ENCODE data around the gene TBX15. TPM values are rescaled to one million over a fixed set of nuclear protein-coding genes. Genes with fewer than 3 reads are reported as not detected.

TBX15 gene
- total and polyA plus RNA-seq, 2 experiments from 2014 or later, result 0.21 TPM; not detected in 1

- peaks cover 29% of the 10 kb centered on the region for H3K4me1 Mint-ChIP-seq
- Histone ChIP-seq H3K27ac (ENCODE audit: low read depth) (no peak overlapping the region), H4K20me1 (replicated peaks; ENCODE audit: insufficient read depth) (peaks cover 16% of the 10 kb centered on the region), H3K4me3 (peak overlapping the region; percentile 40), H2AFZ (peak overlapping the region; percentile 54), H3K27me3 (ENCODE audit: insufficient read depth) (peaks cover 75% of the 10 kb centered on the region), H3K4me2 (peak overlapping the region; percentile 73), H3K36me3 (ENCODE audit: insufficient read depth) (no peaks in the 10 kb centered on the region), H3K9me2 (ENCODE audit: insufficient read depth) (peaks cover 8% of the 10 kb centered on the region), H3F3A (replicated peaks; ENCODE audit: low read depth) (peaks cover 8% of the 10 kb centered on the region; the same call in 1 of the 2 replicates), H3K79me2 (replicated peaks; ENCODE audit: insufficient read depth) (no peaks in the 10 kb centered on the region), H3K4me1 (ENCODE audit: insufficient read depth) (peaks cover 33% of the 10 kb centered on the region)
- ATAC-seq, result peak; percentile 20
- no peaks in the 10 kb centered on the region for H3K36me3 Mint-ChIP-seq (ENCODE audit: low read depth)
- DNase-seq (ENCODE audit: low spot score), result peak; percentile 79
- TF ChIP-seq REST (IDR thresholded peaks at IDR 0.05; ENCODE audit: unreplicated experiment), result no peak
- TF ChIP-seq NANOG (IDR thresholded peaks at IDR 0.05; ENCODE audit: borderline replicate concordance), result no peak
- TF ChIP-seq CTCF (conservative IDR thresholded peaks at IDR 0.05; ENCODE audit: low read depth in 2 of 2), result peak; percentile 57 to 84
- no peak for TF ChIP-seq STAT1 (IDR thresholded peaks at IDR 0.05; ENCODE audit: unreplicated experiment)
- TF ChIP-seq ETS1 (IDR thresholded peaks at IDR 0.05), result no peak
- no peak for TF ChIP-seq ZNF331 (CRISPR knock-in tag; IDR thresholded peaks at IDR 0.05; ENCODE audit: low read depth)
- TF ChIP-seq JUNB (IDR thresholded peaks at IDR 0.05; ENCODE audit: unreplicated experiment), result no peak
- TF ChIP-seq ZNF114 (CRISPR knock-in tag; IDR thresholded peaks at IDR 0.05), result no peak
- peak; percentile 11 for TF ChIP-seq EZH2phosphoT487 (IDR thresholded peaks at IDR 0.05; ENCODE audit: unreplicated experiment)
- no peak for TF ChIP-seq ZNF462 (CRISPR knock-in tag; IDR thresholded peaks at IDR 0.05)
- peak; percentile 67 for TF ChIP-seq EZH2 (IDR thresholded peaks at IDR 0.05; ENCODE audit: low read depth, unreplicated experiment)
- TF ChIP-seq CREB1 (CRISPR knock-in tag; IDR thresholded peaks at IDR 0.05; ENCODE audit: low read depth), result no peak
- no peak for TF ChIP-seq POLR2AphosphoS5 (IDR thresholded peaks at IDR 0.05; ENCODE audit: low read depth)
- H3K9me3 Mint-ChIP-seq, result no peaks in the 10 kb centered on the region
- H3K27ac Mint-ChIP-seq, result no peak overlapping the region
- peaks cover 70% of the 10 kb centered on the region for H3K27me3 Mint-ChIP-seq (ENCODE audit: insufficient read depth, low read depth, poor library complexity)
- peak overlapping the region; percentile 66 for H3K4me3 Mint-ChIP-seq
Observed at GRCh38 chr1:119008483-119009311, 20.6 kb upstream of the TBX15 start.

Data from GM23338 (cell line).